ENCODE data around the gene PITPNC1.

DNA sequence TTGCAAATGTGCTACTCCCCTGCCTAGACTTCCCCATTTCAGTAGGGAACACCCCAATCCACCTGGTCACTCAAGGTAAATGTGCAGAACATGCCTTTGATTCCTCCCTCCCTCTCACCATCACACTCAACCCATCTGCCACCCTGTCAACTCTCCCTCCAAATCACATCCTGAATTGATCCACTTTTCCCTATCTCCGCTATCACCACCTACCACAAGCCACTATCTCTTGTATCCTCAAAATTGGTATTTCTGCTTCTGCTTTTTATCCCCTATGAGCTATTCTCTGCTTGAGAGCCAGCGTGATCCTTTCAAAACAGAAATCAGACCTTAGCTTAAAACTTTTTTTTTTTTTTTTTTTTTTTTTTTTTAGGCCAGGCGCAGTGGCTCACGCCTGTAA lies 335.3 kb downstream of the PITPNC1 start:
- TF ChIP-seq, protein P1, sequence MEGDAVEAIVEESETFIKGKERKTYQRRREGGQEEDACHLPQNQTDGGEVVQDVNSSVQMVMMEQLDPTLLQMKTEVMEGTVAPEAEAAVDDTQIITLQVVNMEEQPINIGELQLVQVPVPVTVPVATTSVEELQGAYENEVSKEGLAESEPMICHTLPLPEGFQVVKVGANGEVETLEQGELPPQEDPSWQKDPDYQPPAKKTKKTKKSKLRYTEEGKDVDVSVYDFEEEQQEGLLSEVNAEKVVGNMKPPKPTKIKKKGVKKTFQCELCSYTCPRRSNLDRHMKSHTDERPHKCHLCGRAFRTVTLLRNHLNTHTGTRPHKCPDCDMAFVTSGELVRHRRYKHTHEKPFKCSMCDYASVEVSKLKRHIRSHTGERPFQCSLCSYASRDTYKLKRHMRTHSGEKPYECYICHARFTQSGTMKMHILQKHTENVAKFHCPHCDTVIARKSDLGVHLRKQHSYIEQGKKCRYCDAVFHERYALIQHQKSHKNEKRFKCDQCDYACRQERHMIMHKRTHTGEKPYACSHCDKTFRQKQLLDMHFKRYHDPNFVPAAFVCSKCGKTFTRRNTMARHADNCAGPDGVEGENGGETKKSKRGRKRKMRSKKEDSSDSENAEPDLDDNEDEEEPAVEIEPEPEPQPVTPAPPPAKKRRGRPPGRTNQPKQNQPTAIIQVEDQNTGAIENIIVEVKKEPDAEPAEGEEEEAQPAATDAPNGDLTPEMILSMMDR (IDR thresholded peaks at IDR 0.05) = no peak
- no peak for TF ChIP-seq POLR2AphosphoS5 (IDR thresholded peaks at IDR 0.05; ENCODE audit: low read depth, low read length)
